Smooth muscle cell (in vitro differentiated cells): Measurements from ENCODE around the gene ABCA10. TPM values are rescaled to one million over a fixed set of nuclear protein-coding genes. Genes with fewer than 3 reads are reported as not detected.
"Not testable (repeated sequence)": the region's sequence is repeated elsewhere in the genome, so short reads cannot be mapped to it uniquely, and the experiment has no call there.

Experiments used
- DNase-seq: peaks from one replicate; lab custom pipeline; 2025; ENCODE audit not compliant: unreplicated experiment; lab: John Stamatoyannopoulos, UW
- H2AFZ ChIP-seq: fragments of 200-600 bp; sonication (generic); 2 replicates; pipeline ENCODE4 v1.6.0; 2016; ENCODE audit warnings: antibody characterized with exemption, low read depth, mild to moderate bottlenecking
- H3F3A ChIP-seq: fragments of 200-600 bp; sonication (generic); 2 replicates; pipeline ENCODE4 v1.6.0; 2017; ENCODE audit warnings: antibody characterized with exemption, low read depth
- H3K27ac ChIP-seq: fragments of 200-600 bp; sonication (generic); 2 replicates; pipeline ENCODE4 v1.5.1; 2016; ENCODE audit warnings: low read depth, mild to moderate bottlenecking
- H3K27me3 ChIP-seq: fragments of 200-600 bp; sonication (generic); 2 replicates; pipeline ENCODE4 v1.6.1; 2016; ENCODE audit warnings: low read depth, mild to moderate bottlenecking
- H3K36me3 ChIP-seq: fragments of 200-600 bp; sonication (generic); 2 replicates; pipeline ENCODE4 v1.5.1; 2016; ENCODE audit warnings: low read depth
- H3K4me1 ChIP-seq: fragments of 200-600 bp; sonication (generic); 2 replicates; pipeline ENCODE4 v1.5.1; 2016; ENCODE audit warnings: low read depth
- H3K4me2 ChIP-seq: fragments of 200-600 bp; sonication (generic); 2 replicates; pipeline ENCODE4 v1.6.0; 2016; ENCODE audit warnings: mild to moderate bottlenecking
- H3K4me3 ChIP-seq: fragments of 200-600 bp; sonication (generic); 2 replicates; pipeline ENCODE4 v1.5.1; 2016; ENCODE audit warnings: mild to moderate bottlenecking
- H3K79me2 ChIP-seq: fragments of 200-600 bp; sonication (generic); 2 replicates; pipeline ENCODE4 v1.6.0; 2016; ENCODE audit warnings: low read depth, mild to moderate bottlenecking
- H3K9ac ChIP-seq: fragments of 200-600 bp; sonication (generic); 2 replicates; pipeline ENCODE4 v1.6.0; 2016; ENCODE audit warnings: low read depth
- H3K9me3 ChIP-seq: fragments of 200-600 bp; sonication (generic); replicated peaks from 2 replicates; pipeline ENCODE4 v1.5.1; 2016; ENCODE audit warnings: low read depth
- H4K20me1 ChIP-seq: fragments of 200-600 bp; sonication (generic); 2 replicates; pipeline ENCODE4 v1.6.0; 2016; ENCODE audit warnings: low read depth
- CTCF ChIP-seq: fragments of 200-600 bp; sonication (generic); IDR thresholded peaks from 2 replicates; pipeline ENCODE4 v1.5.1; 2017; ENCODE audit warnings: borderline replicate concordance, mild to moderate bottlenecking, antibody characterized with exemption; ENCODE audit not compliant: insufficient read depth, poor library complexity, severe bottlenecking
- WGBS: methylation state at CpG from one replicate; pipeline ENCODE4 v1.1.7; 2016; ENCODE audit warnings: low lambda C conversion rate; 5-methylcytosine and 5-hydroxymethylcytosine counted together
- polyA plus RNA-seq: library from polyadenylated mRNA; unstranded; fragments of >200 nt; fragmentation: Nextera tagmentation; extraction: Ambion mirVana; gene quantifications from 2 replicates; pipeline ENCODE4 v1.2.1, GENCODE V29; 2016
- total RNA-seq: library from RNA; depleted of rRNA; stranded (reverse); fragments of >200 nt; gene quantifications from 2 replicates; pipeline ENCODE4 v1.2.3, GENCODE V29; 2014

ABCA10 gene
- total RNA-seq (not detected in 2 replicates), polyA plus RNA-seq (not detected in 2 replicates)

GRCh38 chr17:69228576-69228975 lies at the start of gene ABCA10:
ABCA10 (minus strand) TSS chr17:69228824; CDS start chr17:69225358, 3,466 bp downstream.
- Histone ChIP-seq H3K9ac (no peak within 1 kb of the TSS), H3K4me2 (no peak within 1 kb of the TSS), H3F3A (no peaks in the 10 kb centered on the region), H3K36me3 (no peaks in the 10 kb centered on the region), H3K79me2 (no peaks in the 10 kb centered on the region), H3K4me3 (no peak within 1 kb of the TSS), H2AFZ (no peak within 1 kb of the TSS), H3K27ac (no peak within 1 kb of the TSS), H3K4me1 (peaks cover 5% of the 10 kb centered on the region), H3K9me3 (no peaks in the 10 kb centered on the region), H4K20me1 (no peaks in the 10 kb centered on the region), H3K27me3 (no peaks in the 10 kb centered on the region)
- 100% methylated on average over 1 of the region's 1 CpG for WGBS
- TF ChIP-seq CTCF: no peak
- no peak for DNase-seq

GRCh38 chr17:69276279-69276678 lies 47.7 kb upstream of the ABCA10 start:
- DNase-seq: not testable (repeated sequence)

GRCh38 chr17:69275751-69276150 lies 47.1 kb upstream of the ABCA10 start:
- H3F3A ChIP-seq: no peaks in the 10 kb centered on the region
- H3K36me3 ChIP-seq: no peaks in the 10 kb centered on the region

More at GRCh38 chr17:69276279-69276678, 47.7 kb upstream of the ABCA10 start:
- H3K4me1 ChIP-seq, H3K9me3 ChIP-seq, H3K36me3 ChIP-seq, H3K27me3 ChIP-seq, H4K20me1 ChIP-seq, H3F3A ChIP-seq, H3K4me2 ChIP-seq, H3K9ac ChIP-seq, H3K4me3 ChIP-seq, H3K79me2 ChIP-seq, H2AFZ ChIP-seq, H3K27ac ChIP-seq: not testable (repeated sequence)
- over 99% methylated on average over 4 of the region's 4 CpGs for WGBS

GRCh38 chr17:69271023-69271422 lies 42.4 kb upstream of the ABCA10 start:
- Histone ChIP-seq H3K4me2 (no peak overlapping the region), H3K27me3 (no peaks in the 10 kb centered on the region), H3K79me2 (no peaks in the 10 kb centered on the region), H3K9ac (no peak overlapping the region), H3F3A (no peaks in the 10 kb centered on the region), H4K20me1 (no peaks in the 10 kb centered on the region), H3K9me3 (no peaks in the 10 kb centered on the region), H2AFZ (no peak overlapping the region), H3K4me3 (no peak overlapping the region), H3K27ac (no peak overlapping the region), H3K36me3 (no peaks in the 10 kb centered on the region), H3K4me1 (no peaks in the 10 kb centered on the region)
- no peak for DNase-seq
- no peak for TF ChIP-seq CTCF
- 77% methylated on average over 7 of the region's 7 CpGs for WGBS

More at GRCh38 chr17:69275751-69276150, 47.1 kb upstream of the ABCA10 start:
- Histone ChIP-seq H3K4me1 (no peaks in the 10 kb centered on the region), H4K20me1 (no peaks in the 10 kb centered on the region), H3K4me3 (no peak overlapping the region), H3K9me3 (no peaks in the 10 kb centered on the region), H2AFZ (no peak overlapping the region), H3K9ac (no peak overlapping the region), H3K4me2 (no peak overlapping the region), H3K27me3 (no peaks in the 10 kb centered on the region), H3K79me2 (no peaks in the 10 kb centered on the region), H3K27ac (no peak overlapping the region)
- TF ChIP-seq CTCF: no peak
- DNase-seq: no peak
- WGBS: 95% methylated on average over 4 of the region's 4 CpGs
